ENCODE measurements around the gene CHKA. TPM values are rescaled to one million over a fixed set of nuclear protein-coding genes. Genes with fewer than 3 reads are reported as not detected.

The CHKA gene
- total RNA-seq, 1 experiment from 2014 or later: 10.4 TPM

GRCh38 chr11:68014947-68015447 is 106.2 kb downstream of the CHKA start:
- DNase-seq (ENCODE audit: low read depth): no peak

- peak; percentile 95 for DNase-seq (ENCODE audit: low read depth)
These were observed 106.8 kb downstream of the CHKA start for GRCh38 chr11:68014157-68014946.

GRCh38 chr11:68013611-68014156 is 107.5 kb downstream of the CHKA start:
- DNase-seq (ENCODE audit: low read depth): no peak

- DNase-seq (ENCODE audit: low read depth): peak; percentile 99
These were observed 108.2 kb downstream of the CHKA start for GRCh38 chr11:68012843-68013610.

GRCh38 chr11:68012044-68012842 is 108.9 kb downstream of the CHKA start:
- DNase-seq (ENCODE audit: low read depth): no peak

GRCh38 chr11:68011051-68011943 is 109.9 kb downstream of the CHKA start:
- DNase-seq (ENCODE audit: low read depth): no peak

- DNase-seq (ENCODE audit: low read depth): peak; percentile 95
These were observed 110.8 kb downstream of the CHKA start, which contains the start of gene ALDH3B1 for GRCh38 chr11:68010090-68011041. Gene ALDH3B1 (plus strand): TSS chr11:68010327. CDS start chr11:68015298, 4,971 bp downstream.

- DNase-seq (ENCODE audit: low read depth): peak; percentile 63
These were observed 111.6 kb downstream of the CHKA start for GRCh38 chr11:68009391-68010089.

- no peak for DNase-seq (ENCODE audit: low read depth)
These were observed 112.5 kb downstream of the CHKA start for GRCh38 chr11:68008381-68009337.

GRCh38 chr11:68007498-68008380 is 113.4 kb downstream of the CHKA start:
- DNase-seq (ENCODE audit: low read depth): no peak

GRCh38 chr11:68006606-68007166 is 114.5 kb downstream of the CHKA start:
- DNase-seq (ENCODE audit: low read depth): no peak

- DNase-seq (ENCODE audit: low read depth): no peak
These were observed 116.4 kb downstream of the CHKA start for GRCh38 chr11:68004551-68005335.

- DNase-seq (ENCODE audit: low read depth): peak; percentile 80
These were observed 117.2 kb downstream of the CHKA start, which contains the start of gene UNC93B1 for GRCh38 chr11:68003846-68004550. Gene UNC93B1 (minus strand): TSS chr11:68004097. CDS start chr11:68004043, 54 bp downstream.

Data from LHCN-M2 (cell line).